Astrocyte of the spinal cord (primary cell): Measurements from ENCODE around the gene SLC43A2.

Experiments
- DNase-seq: peaks from one replicate; pipeline ENCODE4 v3.0.0; 2011; ENCODE audit warnings: low read depth, low spot score
- H3K4me3 ChIP-seq: 2 replicates; pipeline ENCODE4 v1.5.1; 2011; ENCODE audit warnings: low read depth, mild to moderate bottlenecking, low read length, moderate library complexity
- in situ Hi-C: cut with HindIII; loops from 2 replicates; pipeline ENCODE4 v1.10.0; 2017; ENCODE audit warnings: low sequenced_read_pairs
- TF ChIP-seq, protein P1 (sequence below): IDR thresholded peaks from 2 replicates; pipeline ENCODE4 v1.5.1; 2012; ENCODE audit warnings: low read depth, mild to moderate bottlenecking, low read length, inconsistent platforms

SLC43A2 gene

DNA sequence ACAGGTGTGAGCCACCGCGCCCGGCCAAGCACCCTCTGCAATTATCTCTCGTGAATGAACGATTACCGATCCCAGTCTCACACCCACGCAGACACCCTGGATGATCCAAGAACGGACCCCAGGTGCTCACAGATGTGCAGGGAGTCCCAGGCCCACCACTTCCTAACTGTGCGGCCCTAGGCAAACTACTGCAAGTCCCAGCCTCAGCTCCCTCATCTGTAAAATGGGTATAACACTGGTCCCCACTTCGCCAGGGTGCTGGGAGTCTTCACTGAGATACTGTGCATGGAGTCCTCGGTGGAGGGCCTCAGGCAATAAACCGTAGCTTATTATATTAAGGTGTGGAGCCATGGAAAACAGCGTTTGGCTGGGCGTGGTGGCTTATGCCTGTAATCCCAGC, 44.5 kb downstream of the SLC43A2 start:
- DNase-seq = no peak
- no peak overlapping the region for H3K4me3 ChIP-seq
- TF ChIP-seq, protein P1, sequence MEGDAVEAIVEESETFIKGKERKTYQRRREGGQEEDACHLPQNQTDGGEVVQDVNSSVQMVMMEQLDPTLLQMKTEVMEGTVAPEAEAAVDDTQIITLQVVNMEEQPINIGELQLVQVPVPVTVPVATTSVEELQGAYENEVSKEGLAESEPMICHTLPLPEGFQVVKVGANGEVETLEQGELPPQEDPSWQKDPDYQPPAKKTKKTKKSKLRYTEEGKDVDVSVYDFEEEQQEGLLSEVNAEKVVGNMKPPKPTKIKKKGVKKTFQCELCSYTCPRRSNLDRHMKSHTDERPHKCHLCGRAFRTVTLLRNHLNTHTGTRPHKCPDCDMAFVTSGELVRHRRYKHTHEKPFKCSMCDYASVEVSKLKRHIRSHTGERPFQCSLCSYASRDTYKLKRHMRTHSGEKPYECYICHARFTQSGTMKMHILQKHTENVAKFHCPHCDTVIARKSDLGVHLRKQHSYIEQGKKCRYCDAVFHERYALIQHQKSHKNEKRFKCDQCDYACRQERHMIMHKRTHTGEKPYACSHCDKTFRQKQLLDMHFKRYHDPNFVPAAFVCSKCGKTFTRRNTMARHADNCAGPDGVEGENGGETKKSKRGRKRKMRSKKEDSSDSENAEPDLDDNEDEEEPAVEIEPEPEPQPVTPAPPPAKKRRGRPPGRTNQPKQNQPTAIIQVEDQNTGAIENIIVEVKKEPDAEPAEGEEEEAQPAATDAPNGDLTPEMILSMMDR = no peak
- in situ Hi-C loops = no loop called here

GRCh38 chr17:1583556-1583955, 45.1 kb downstream of the SLC43A2 start:
- in situ Hi-C loops = no loop called here

GRCh38 chr17:1582374-1582773, 46.3 kb downstream of the SLC43A2 start:
- H3K4me3 ChIP-seq = no peak overlapping the region
- no peak for DNase-seq
- in situ Hi-C loops = no loop called here
- TF ChIP-seq, protein P1 = no peak

More at GRCh38 chr17:1583556-1583955, 45.1 kb downstream of the SLC43A2 start:
- no peak overlapping the region for H3K4me3 ChIP-seq
- TF ChIP-seq, protein P1 = no peak
- DNase-seq = no peak

GRCh38 chr17:1580979-1581676, 47.5 kb downstream of the SLC43A2 start:
- no peak for DNase-seq
- in situ Hi-C loops = no loop called here

DNA sequence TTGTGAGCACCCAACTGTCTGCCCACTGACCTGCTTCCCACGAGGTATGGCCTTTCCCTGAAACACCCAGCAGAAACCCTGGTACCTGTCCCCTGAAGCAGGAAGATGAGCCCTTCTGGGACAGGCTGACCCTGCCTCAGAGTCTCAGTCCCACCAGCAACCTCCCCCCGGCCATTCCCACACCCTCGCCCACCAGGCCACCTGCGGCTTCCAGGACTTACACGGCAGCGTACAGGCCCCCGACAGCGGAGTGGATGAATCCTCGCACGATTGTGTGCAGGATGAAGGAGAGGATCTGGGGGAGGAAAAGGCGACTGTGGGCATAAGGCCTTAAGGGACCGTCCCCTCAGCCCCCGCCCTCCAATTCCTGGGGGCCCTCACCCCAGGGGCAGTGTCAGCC, 50.6 kb downstream of the SLC43A2 start:
- no peak for DNase-seq
- no peak overlapping the region for H3K4me3 ChIP-seq
- in situ Hi-C loops = no loop called here
- TF ChIP-seq, protein P1 = no peak

More at GRCh38 chr17:1580979-1581676, 47.5 kb downstream of the SLC43A2 start:
- TF ChIP-seq, protein P1 = no peak
- no peak overlapping the region for H3K4me3 ChIP-seq

GRCh38 chr17:1577583-1578013, 51.0 kb downstream of the SLC43A2 start:
- no peak for DNase-seq
- H3K4me3 ChIP-seq = no peak overlapping the region
- TF ChIP-seq, protein P1 = no peak
- in situ Hi-C loops = no loop called here
